ENCODE data around the gene STAT3. TPM values are rescaled to one million over a fixed set of nuclear protein-coding genes. Genes with fewer than 3 reads are reported as not detected.
A peak's percentile ranks its signal among the peaks of the same experiment; 100 is the strongest.

The STAT3 gene
- total and polyA plus RNA-seq, 9 of the 15 experiments (the other 6 are each of a cell fraction or from before 2014, with no cell fraction given), result 90.0 to 179 (median 114) TPM

- TF ChIP-seq ARID3A (IDR thresholded peaks at IDR 0.05; ENCODE audit: borderline replicate concordance, low read depth, low read length), result no peak
- no peak for TF ChIP-seq SETDB1 (IDR thresholded peaks at IDR 0.05; ENCODE audit: low read length)
- no peak for TF ChIP-seq SIN3B (IDR thresholded peaks at IDR 0.05; ENCODE audit: low read depth)
- TF ChIP-seq NELFE (IDR thresholded peaks at IDR 0.05; ENCODE audit: insufficient read depth, insufficient read length), result no peak
- TF ChIP-seq MXI1 (IDR thresholded peaks at IDR 0.05; ENCODE audit: low read depth, low read length), result peak; percentile 72
- TF ChIP-seq ZBTB17 (CRISPR knock-in tag; IDR thresholded peaks at IDR 0.05), result no peak
- TF ChIP-seq ETV1 (tag; conservative IDR thresholded peaks at IDR 0.05; ENCODE audit: low read depth), result no peak
- TF ChIP-seq C11orf30 (IDR thresholded peaks at IDR 0.05; ENCODE audit: low read depth), result peak; percentile 77
- no peak for TF ChIP-seq FOXO4 (CRISPR knock-in tag; IDR thresholded peaks at IDR 0.05)
- no peak for TF ChIP-seq PTBP1 (IDR thresholded peaks at IDR 0.05; ENCODE audit: low read depth, low read length)
- TF ChIP-seq USF2 (CRISPR knock-in tag; IDR thresholded peaks at IDR 0.05), result no peak
- TF ChIP-seq SMAD2 (IDR thresholded peaks at IDR 0.05; ENCODE audit: low read depth, low read length), result no peak
- no peak for TF ChIP-seq FIP1L1 (IDR thresholded peaks at IDR 0.05; ENCODE audit: low read depth, low read length, poor library complexity, severe bottlenecking)
- TF ChIP-seq ZBTB1 (CRISPR knock-in tag; IDR thresholded peaks at IDR 0.05; ENCODE audit: borderline replicate concordance, low read depth), result no peak
- no peak for TF ChIP-seq STAG1 (CRISPR knock-in tag; IDR thresholded peaks at IDR 0.05; ENCODE audit: borderline replicate concordance)
- TF ChIP-seq TGIF2 (CRISPR knock-in tag; IDR thresholded peaks at IDR 0.05), result no peak
- TF ChIP-seq STAT5B (CRISPR knock-in tag; IDR thresholded peaks at IDR 0.05), result no peak
- TF ChIP-seq ELF4 (CRISPR knock-in tag; IDR thresholded peaks at IDR 0.05), result no peak
- no peak for TF ChIP-seq GMEB1 (CRISPR knock-in tag; IDR thresholded peaks at IDR 0.05)
- no peak for TF ChIP-seq RFX7 (CRISPR knock-in tag; IDR thresholded peaks at IDR 0.05)
- no peak for TF ChIP-seq MAZ (CRISPR knock-in tag; conservative IDR thresholded peaks at IDR 0.05 in 1 of 2, IDR thresholded peaks at IDR 0.05 in 1 of 2)
- no peak for TF ChIP-seq E2F3 (CRISPR knock-in tag; IDR thresholded peaks at IDR 0.05)
Observed at GRCh38 chr17:42386777-42387657, 1.2 kb downstream of the STAT3 start (continued).
